HepG2 (cell line): Measurements from ENCODE around the gene PPM1H. TPM values are rescaled to one million over a fixed set of nuclear protein-coding genes. Genes with fewer than 3 reads are reported as not detected.

ENCODE experiments used
- BCL6 ChIP-seq: IDR thresholded peaks from 2 replicates; pipeline ENCODE4 v1.6.1; 2016; ENCODE audit warnings: missing genetic modification reagents, missing compliant biosample characterization
- DNMT3B ChIP-seq: conservative IDR thresholded peaks from 2 replicates; pipeline ENCODE4 v1.6.1; 2016; ENCODE audit warnings: missing biosample characterization, control low read depth
- ETV5 ChIP-seq: IDR thresholded peaks from 2 replicates; pipeline ENCODE4 v1.6.1; 2018; ENCODE audit warnings: missing biosample characterization, missing genetic modification reagents, inconsistent platforms, borderline replicate concordance
- FOSL2 ChIP-seq: sonication (generic); formaldehyde crosslinking; IDR thresholded peaks from 2 replicates; pipeline ENCODE4 v1.4.0; 2020; ENCODE audit warnings: missing genetic modification reagents
- HDAC2 ChIP-seq: sonication (generic); formaldehyde crosslinking; IDR thresholded peaks from 2 replicates; pipeline ENCODE4 v1.4.0; 2020; ENCODE audit warnings: missing genetic modification reagents
- HMG20A ChIP-seq: IDR thresholded peaks from 2 replicates; pipeline ENCODE4 v1.6.1; 2016; ENCODE audit warnings: borderline replicate concordance
- KDM6A ChIP-seq: IDR thresholded peaks from 2 replicates; pipeline ENCODE4 v1.6.1; 2016; ENCODE audit warnings: low read depth
- LCORL ChIP-seq, 2 experiments: fragments of 450-650 bp in 1 of 2; sonication (generic) in 1 of 2; formaldehyde crosslinking in 1 of 2; IDR thresholded peaks; 2 replicates each; pipeline versions ENCODE4 v1.5.0 to v1.6.1; 2017 to 2020; ENCODE audit warnings: antibody characterized with exemption in 1 of 2, missing genetic modification reagents in 1 of 2
- MAZ ChIP-seq, 2 experiments: sonication (generic) in 1 of 2; formaldehyde crosslinking in 1 of 2; IDR thresholded peaks; 2 replicates each; pipeline versions ENCODE4 v1.5.0 to v1.6.1; 2012 to 2020; ENCODE audit warnings: low read depth in 2 of 2, mild to moderate bottlenecking in 2 of 2, borderline replicate concordance in 1 of 2, improper control_type of control experiment in 1 of 2, low read length in 1 of 2, missing genetic modification reagents in 1 of 2, moderate library complexity in 1 of 2
- MXD1 ChIP-seq: sonication (generic); formaldehyde crosslinking; IDR thresholded peaks from 2 replicates; pipeline ENCODE4 v1.4.0; 2020; ENCODE audit warnings: mild to moderate bottlenecking, missing genetic modification reagents
- NKX3-1 ChIP-seq: sonication (generic); formaldehyde crosslinking; IDR thresholded peaks from 2 replicates; pipeline ENCODE4 v1.5.0; 2020; ENCODE audit warnings: missing genetic modification reagents
- PHB2 ChIP-seq: fragments of 450-650 bp; IDR thresholded peaks from 2 replicates; pipeline ENCODE4 v1.6.1; 2018; ENCODE audit not compliant: partially characterized antibody
- REPIN1 ChIP-seq: sonication (generic); formaldehyde crosslinking; IDR thresholded peaks from 2 replicates; pipeline ENCODE4 v1.8.0; 2022; ENCODE audit warnings: missing genetic modification reagents, low read depth, mild to moderate bottlenecking, borderline replicate concordance
- SSRP1 ChIP-seq: IDR thresholded peaks from 2 replicates; pipeline ENCODE4 v1.6.1; 2016; ENCODE audit warnings: control low read depth
- TBX2 ChIP-seq: sonication (generic); formaldehyde crosslinking; IDR thresholded peaks from 2 replicates; pipeline ENCODE4 v1.5.0; 2020; ENCODE audit warnings: missing genetic modification reagents, mild to moderate bottlenecking, borderline replicate concordance
- TIGD3 ChIP-seq: sonication (generic); formaldehyde crosslinking; IDR thresholded peaks from 2 replicates; pipeline ENCODE4 v1.5.1; 2020; ENCODE audit warnings: mild to moderate bottlenecking, missing genetic modification reagents, borderline replicate concordance
- ZBTB4 ChIP-seq: sonication (generic); formaldehyde crosslinking; IDR thresholded peaks from 2 replicates; pipeline ENCODE4 v1.4.0; 2020; ENCODE audit warnings: missing genetic modification reagents, mild to moderate bottlenecking, borderline replicate concordance
- ZNF124 ChIP-seq: sonication (generic); formaldehyde crosslinking; IDR thresholded peaks from 2 replicates; pipeline ENCODE4 v1.4.0; 2020; ENCODE audit warnings: missing genetic modification reagents
- ZNF574 ChIP-seq: sonication (generic); formaldehyde crosslinking; IDR thresholded peaks from 2 replicates; pipeline ENCODE4 v1.4.0; 2020; ENCODE audit warnings: missing genetic modification reagents
- ZNF670 ChIP-seq: sonication (generic); formaldehyde crosslinking; IDR thresholded peaks from 2 replicates; pipeline ENCODE4 v1.8.0; 2022; ENCODE audit warnings: mild to moderate bottlenecking, missing genetic modification reagents, borderline replicate concordance
- ZNF737 ChIP-seq: sonication (generic); formaldehyde crosslinking; IDR thresholded peaks from 2 replicates; pipeline ENCODE4 v1.5.0; 2020; ENCODE audit warnings: missing genetic modification reagents, mild to moderate bottlenecking, borderline replicate concordance
- ZNF781 ChIP-seq: sonication (generic); formaldehyde crosslinking; IDR thresholded peaks from 2 replicates; pipeline ENCODE4 v1.5.1; 2020; ENCODE audit warnings: borderline replicate concordance, mild to moderate bottlenecking, missing genetic modification reagents; ENCODE audit errors: not compliant biosample characterization
- polyA plus RNA-seq, 8 experiments: library from polyadenylated mRNA; depleted of rRNA in 3 of 8; stranded (reverse) in 7 of 8; unstranded in 1 of 8; fragments of >200 nt; fragmentation: Illumina TruSeq in 4 of 8; extraction: Trizol in 4 of 8; gene quantifications; 2 replicates each; pipeline versions ENCODE4 v1.2.1 to v1.2.3, GENCODE V29; 2011 to 2016; ENCODE audit warnings: low read depth in 4 of 8, missing spikeins in 1 of 8, mixed read lengths in 1 of 8; ENCODE audit not compliant: insufficient read depth in 1 of 8
- total RNA-seq, 5 experiments: library from RNA; depleted of rRNA; stranded (reverse); fragments of >200 nt; fragmentation: Illumina TruSeq; extraction: Trizol; gene quantifications; 2 replicates each; pipeline ENCODE4 v1.2.3, GENCODE V29; 2016; ENCODE audit warnings: low read depth in 1 of 5

Gene PPM1H
- total and polyA plus RNA-seq, 2 of the 13 experiments (the other 11 are each of a cell fraction or from before 2014, with no cell fraction given) = 29.1 to 38.1 TPM

- no peak for TF ChIP-seq ZNF781 (CRISPR knock-in tag)
- TF ChIP-seq ZNF670 = no peak
- no peak for TF ChIP-seq TIGD3 (CRISPR knock-in tag)
- TF ChIP-seq TBX2 (CRISPR knock-in tag) = peak; percentile 83
- TF ChIP-seq MAZ (IDR thresholded peaks at IDR 0.05; ENCODE audit: borderline replicate concordance, low read depth, low read length) = no peak
- TF ChIP-seq MAZ (CRISPR knock-in tag; IDR thresholded peaks at IDR 0.05; ENCODE audit: low read depth) = 0 out of 2 replicates have a peak, but pooled peaks have one; percentile 17
- 0 out of 2 replicates have a peak, but pooled peaks have one; percentile 51 for TF ChIP-seq DNMT3B (CRISPR knock-in tag)
- peak; percentile 76; the same call in 1 of the 2 replicates for TF ChIP-seq LCORL (IDR thresholded peaks at IDR 0.05)
- 0 out of 2 replicates have a peak, but pooled peaks have one; percentile 53 for TF ChIP-seq LCORL (CRISPR knock-in tag; IDR thresholded peaks at IDR 0.05)
- 0 out of 2 replicates have a peak, but pooled peaks have one; percentile 19 for TF ChIP-seq FOSL2 (CRISPR knock-in tag)
- TF ChIP-seq ZNF124 (CRISPR knock-in tag) = no peak
- 0 out of 2 replicates have a peak, but pooled peaks have one; percentile 65 for TF ChIP-seq KDM6A
- TF ChIP-seq REPIN1 (CRISPR knock-in tag) = peak; percentile 60; the same call in 1 of the 2 replicates
- no peak for TF ChIP-seq NKX3-1 (CRISPR knock-in tag)
- no peak for TF ChIP-seq PHB2
- peak; percentile 73 for TF ChIP-seq HMG20A (CRISPR knock-in tag)
- TF ChIP-seq ETV5 (CRISPR knock-in tag) = peak; percentile 54; the same call in 1 of the 2 replicates
- no peak for TF ChIP-seq ZNF737
- peak; percentile 62 for TF ChIP-seq BCL6 (CRISPR knock-in tag)
- no peak for TF ChIP-seq ZBTB4
- TF ChIP-seq ZNF574 = no peak
- peak; percentile 67; the same call in 1 of the 2 replicates for TF ChIP-seq HDAC2
- TF ChIP-seq SSRP1 = no peak
- TF ChIP-seq MXD1 (CRISPR knock-in tag) = no peak
Observed at GRCh38 chr12:62900686-62901272, 34.2 kb downstream of the PPM1H start (continued).
